GM21737 (cell line): Measurements from ENCODE around the gene KISS1.

Source experiments
- ATAC-seq: cut with Tn5 transposase; IDR thresholded peaks from one replicate; pipeline ENCODE4 v1.9.1; 2021; ENCODE audit warnings: mild to moderate bottlenecking, moderate library complexity; ENCODE audit not compliant: unreplicated experiment

Gene KISS1

DNA sequence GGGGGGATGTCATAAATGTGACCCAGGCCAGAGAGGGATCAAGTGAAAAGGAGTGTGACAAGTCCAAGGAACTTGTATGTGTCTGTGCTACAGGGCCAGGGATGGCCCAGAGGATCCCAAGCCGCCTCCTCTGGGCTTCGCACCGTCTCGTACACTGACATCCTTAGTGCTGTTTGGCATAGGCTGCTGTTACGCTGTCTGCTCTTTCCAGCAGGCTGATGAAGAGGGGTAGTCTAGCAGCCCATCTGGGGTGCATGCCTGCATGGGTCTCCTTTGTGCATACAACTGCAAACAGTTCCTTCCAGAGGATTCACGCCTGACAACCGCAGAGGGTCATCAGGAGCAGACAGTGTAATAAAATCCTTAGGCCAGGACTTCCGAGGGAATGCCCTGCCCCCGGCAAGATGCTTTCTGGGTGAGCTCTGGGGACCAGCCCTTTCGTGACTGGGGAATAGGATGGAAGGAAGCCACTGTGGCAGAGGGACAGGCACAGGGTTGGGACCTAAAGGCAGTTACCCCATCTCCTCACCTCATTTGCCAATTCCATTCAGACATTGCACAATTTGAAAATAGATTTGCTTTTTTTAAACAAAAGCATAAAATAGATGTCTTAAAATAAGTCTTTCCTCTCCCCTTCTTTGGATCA, 23.8 kb upstream of the KISS1 start:
- ATAC-seq, result no peak

DNA sequence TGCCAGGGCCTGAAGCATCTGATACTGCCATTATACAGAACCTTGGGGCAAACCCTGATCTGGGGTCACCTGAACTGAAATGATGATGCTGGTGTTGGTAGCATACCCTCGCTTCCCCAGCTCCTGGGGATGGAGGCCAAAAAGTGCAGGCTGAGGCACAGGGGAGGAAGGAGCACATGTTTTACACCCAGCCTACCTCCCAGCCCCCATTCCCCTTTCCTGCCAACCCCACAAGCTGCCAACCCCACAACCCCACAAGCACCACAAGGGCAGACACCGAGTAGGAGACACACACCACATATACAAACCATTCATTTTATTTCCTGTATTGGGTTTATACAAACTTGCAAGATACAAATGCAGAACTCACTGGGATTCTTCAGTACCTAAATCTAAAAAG, 22.3 kb upstream of the KISS1 start:
- no peak for ATAC-seq

DNA sequence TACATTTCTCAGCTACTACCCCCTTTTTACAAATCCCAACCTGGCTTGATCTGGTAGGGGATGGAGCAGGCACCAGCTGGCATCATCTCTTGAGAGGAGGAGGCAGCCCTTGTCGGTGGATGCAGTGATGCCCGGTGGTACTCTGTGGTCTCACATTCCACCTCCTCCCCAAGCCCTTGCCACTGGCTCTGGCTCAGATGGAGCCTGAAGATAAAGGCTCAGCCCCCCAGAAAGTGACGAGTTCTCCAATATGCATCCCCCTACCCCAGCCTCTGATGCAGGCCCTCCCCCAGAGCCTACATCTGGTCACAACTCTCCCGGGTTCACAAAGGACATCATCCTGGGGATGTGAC, 21.3 kb upstream of the KISS1 start:
- ATAC-seq, result no peak

DNA sequence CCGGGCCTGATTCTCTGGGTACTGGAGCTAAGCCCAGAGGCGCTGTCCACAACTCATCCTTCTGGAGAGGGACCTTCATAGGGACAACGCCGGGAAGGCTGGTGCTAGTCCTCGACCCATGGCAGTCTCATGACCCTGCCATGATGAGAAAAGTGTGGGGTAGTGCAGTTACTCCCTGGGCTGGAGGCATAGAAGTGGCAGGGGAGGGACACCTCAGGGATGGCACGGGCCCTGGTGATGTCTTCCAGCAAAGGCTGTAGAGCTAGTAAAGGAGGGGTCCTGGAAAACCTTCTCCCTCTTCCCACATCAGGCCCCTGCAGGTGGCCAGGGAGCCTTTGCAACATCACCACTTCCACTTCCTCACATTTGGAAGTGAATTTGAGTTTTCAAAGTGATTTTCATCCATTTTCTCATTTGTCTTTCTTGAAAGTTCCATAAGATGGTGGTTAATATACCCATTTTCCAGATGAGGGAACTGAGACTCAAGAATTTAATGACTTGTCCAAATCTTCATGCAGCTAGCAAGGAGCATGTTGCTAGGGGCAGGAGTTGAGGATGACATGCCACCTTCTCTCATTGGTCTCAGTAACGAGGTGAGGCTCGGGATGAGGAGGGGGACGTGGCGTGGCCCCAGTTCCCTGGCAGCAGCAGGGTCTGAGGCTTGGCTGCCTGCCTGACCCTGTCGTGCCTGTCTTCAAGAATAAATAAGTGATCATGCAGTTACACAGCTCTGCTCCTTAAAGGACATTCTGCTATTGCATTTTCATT, 20.8 kb upstream of the KISS1 start:
- no peak for ATAC-seq

DNA sequence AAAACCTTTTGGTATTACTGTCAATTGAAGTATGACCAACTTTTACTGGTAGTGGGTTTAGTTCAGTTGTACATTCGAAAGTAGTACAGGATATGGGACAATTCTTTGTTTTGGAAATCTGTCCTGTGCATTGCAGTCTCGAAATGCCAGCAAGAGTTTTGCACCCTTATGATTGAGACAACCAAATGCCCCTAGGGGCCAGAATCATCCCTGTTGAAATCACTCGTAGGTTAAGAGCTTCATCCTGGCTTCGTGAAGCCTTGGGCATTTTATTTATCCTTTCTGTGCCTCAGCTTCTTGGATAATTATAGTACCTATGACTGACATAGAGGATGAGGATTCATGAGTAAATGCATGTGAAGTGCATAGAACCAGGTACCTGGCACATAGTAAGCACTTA, 19.9 kb upstream of the KISS1 start:
- ATAC-seq, result no peak

DNA sequence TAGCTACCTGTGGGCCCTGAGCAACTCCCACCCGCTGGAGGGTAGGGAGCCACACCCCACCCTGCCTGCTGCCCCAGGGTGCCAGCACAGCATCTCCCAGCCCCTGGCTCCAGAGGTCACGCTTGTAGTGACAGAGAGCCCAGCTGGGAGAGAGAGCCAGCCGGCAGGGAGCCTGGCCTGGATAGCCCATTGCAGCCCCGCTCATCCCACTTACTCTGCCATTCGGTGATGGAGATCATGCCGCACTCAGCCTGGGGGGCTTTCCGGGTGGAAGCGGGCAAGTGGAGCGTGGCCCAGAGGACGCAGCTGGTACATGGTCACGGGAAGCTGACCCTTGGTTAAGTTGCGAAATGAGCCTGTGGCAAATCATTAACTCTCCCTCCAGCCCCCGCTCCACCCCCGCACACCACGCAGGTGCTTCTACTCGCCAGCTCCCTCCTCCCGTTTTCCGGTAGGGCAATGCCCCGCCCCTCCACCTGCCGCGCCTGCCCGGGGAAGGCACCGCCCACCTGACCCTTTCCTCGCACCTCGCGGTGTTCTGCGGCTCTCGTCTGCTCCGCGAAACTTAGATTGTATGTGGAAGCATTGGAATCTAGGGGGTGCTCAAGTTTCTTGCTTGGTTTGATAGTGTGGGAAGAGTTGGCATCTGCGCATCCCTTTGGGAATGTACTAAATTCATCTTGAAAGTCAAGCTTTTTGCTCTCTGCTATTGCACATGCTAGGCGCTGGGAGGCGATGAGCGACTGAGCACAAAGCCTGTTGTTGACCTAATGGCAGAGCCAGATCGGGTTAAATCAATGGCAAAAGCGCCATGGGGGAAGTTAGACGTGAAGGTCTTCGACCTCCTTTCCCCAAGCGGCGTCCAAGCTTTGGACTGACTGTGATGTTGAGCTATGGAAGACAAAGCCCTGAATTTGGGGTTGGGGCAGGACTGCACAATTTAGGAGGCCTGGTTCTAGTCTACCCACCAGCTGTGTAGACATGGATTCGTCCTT, 17.7 kb upstream of the KISS1 start, which contains the start of gene GOLT1A:
Gene GOLT1A, minus strand, starts transcription at position 321 of the 995 bp plus-strand sequence. Its CDS starts 82 bp downstream, at position 239.
- peak; percentile 70 for ATAC-seq

DNA sequence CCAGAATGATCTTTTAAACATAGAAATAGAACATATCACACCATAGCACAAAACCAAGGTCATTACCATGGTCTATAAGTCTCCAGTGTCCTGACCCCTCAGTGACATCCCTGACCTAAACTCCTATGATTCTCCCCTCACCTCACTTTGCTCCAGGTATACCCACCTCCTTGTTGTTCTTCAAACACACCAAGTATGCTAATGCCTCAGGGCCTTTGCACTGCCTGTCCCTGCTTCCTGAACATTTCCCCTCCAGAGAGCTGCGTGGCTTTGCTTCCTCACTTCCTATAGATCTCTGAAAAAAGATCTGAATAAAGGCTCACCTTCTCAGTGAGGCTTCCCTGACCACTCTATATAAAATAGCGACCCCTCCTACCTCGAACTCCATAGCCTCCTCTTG, 16.4 kb upstream of the KISS1 start:
- ATAC-seq, result no peak

DNA sequence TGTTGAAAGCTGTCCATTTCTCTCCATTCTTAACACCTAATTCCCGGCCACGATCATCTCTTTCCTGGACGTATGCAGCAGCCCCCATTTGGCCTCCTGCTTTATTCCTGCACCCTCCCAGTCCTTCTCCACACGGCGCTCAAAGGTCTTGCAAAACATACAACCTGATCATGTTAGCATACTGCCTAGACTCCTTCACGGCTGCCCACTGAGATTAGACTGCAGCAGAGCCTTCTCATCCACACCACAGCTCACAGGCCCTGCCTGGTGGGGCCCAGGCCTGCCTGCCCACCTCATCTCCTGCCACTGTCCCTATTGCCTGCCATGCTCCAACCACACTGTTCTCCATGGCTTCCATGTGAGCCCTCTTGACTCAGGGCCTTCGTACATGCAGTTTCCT, 14.8 kb upstream of the KISS1 start:
- ATAC-seq, result no peak

DNA sequence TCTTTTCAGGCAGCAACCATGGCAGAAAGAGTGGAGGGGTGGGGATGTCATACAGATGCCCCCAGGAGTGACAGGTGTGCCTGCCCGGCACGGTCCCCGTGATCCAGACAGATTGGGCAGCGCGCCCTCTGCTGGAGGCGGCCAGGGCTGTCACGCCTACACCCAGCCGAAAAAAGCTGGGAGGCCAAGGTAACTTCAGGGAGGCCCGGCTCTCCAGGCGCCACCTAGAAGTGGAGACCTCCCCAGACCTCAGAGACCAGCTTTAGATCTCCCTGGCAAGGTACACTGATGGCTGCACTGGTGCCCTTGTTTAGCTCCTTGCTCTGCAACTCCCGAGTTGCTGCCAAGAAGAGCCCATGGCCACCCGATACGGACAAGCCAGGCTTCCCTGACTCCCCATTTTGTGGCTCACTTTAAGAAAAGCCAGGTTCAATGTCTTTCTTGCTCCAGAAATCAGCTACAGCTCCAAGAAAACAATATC, 10.9 kb upstream of the KISS1 start:
- no peak for ATAC-seq

DNA sequence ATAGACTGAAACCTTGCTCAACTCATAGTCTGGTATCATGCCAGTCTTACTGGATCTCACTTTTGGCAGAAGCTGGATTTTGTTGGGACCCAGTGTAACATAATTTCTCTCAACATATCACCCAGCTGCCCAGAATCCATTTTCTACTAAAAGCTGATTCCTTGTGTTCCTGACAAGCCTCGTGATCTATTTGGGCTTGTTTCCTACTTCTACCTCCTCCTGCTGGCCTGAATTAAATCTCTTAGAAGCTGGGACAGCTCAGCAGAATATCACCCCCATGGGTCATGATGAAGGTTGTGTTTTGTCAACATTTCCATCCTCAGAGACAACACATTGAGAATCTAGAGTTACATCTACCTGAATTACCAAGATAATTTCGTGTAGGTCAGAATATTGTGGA, 9.8 kb upstream of the KISS1 start:
- ATAC-seq, result no peak

DNA sequence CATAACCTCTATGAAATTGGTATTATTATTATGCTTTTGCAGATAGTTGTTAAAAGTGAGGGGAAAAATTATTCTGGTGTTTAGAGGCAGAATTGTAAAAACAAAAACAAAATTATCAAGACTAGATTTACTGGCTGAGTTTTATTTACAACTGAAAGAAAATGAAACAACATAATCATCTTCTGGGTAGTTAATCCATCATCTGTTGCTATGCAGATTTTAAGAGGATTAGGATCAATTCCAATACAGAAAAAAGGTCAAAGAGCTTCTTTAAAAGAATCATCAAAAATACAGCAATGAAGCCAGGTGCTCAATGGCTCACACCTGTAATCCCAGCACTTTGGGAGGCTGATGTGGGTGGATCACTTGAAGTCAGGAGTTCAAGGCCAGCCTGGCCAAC, 9.2 kb upstream of the KISS1 start:
- no peak for ATAC-seq

DNA sequence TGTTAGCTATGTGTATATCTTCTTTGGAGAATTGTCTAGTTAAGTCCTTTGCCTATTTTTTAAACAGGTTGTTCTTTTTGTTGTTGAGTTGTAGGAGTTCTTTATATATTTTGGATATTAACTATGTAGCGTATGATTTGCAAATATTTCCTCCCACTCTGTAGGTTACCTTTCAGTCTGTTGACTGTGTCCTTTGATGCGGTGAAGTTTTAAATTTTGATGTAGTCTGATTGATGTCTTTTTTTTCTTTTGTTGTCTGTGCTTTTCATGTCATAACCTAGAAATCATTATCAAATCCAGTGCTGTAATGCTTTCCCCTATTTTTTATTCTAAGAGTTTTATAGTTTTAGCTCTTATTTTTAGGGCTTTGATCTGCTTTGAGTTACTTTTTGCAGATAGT, 8.7 kb upstream of the KISS1 start:
- no peak for ATAC-seq

DNA sequence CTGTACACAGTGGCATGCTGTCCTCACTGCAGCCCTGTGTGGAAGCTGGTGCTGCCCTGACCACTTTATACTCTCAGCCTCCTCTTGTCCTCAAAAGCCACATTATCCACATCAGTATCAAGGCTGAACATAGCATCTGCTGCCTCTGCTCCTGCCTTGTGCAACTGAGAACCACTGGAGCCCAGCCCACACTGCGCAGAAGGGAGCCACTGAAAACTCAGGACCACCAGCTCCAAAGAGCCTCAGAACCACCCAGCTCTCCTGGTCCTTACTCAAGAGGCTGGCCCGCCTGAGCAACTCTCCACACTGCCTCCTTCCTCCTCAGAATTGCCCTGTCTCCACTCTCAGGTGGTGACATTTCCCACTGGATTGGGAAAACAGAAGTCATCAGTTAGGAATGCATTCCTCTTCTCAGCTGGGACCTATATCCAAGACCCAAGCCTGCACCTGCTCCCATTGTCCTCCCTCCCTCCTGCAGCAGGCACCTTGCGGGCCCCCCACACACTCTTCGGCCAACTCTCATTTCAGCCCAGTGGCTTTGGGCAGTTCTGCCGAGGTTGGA, 7.0 kb upstream of the KISS1 start:
- ATAC-seq, result no peak

DNA sequence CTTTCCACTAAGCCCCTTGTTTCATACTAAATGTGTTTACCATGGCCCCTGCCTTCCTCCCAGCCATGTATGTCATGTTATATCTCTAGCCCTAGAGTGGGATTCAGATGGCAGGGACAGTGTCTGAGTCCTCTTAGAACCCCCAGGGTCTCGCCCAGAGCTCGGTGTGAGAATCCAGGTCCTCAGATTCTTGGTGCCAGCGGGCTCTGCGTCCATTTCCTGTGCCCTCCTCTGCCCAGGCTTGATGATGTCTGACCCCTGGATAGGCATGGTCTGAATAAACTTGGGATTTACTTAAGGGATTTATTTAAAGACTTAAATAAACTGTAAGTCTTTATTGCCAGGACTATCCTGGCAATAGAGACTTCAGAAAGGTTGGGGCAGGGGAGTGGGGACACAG, 6.2 kb upstream of the KISS1 start:
- no peak for ATAC-seq

DNA sequence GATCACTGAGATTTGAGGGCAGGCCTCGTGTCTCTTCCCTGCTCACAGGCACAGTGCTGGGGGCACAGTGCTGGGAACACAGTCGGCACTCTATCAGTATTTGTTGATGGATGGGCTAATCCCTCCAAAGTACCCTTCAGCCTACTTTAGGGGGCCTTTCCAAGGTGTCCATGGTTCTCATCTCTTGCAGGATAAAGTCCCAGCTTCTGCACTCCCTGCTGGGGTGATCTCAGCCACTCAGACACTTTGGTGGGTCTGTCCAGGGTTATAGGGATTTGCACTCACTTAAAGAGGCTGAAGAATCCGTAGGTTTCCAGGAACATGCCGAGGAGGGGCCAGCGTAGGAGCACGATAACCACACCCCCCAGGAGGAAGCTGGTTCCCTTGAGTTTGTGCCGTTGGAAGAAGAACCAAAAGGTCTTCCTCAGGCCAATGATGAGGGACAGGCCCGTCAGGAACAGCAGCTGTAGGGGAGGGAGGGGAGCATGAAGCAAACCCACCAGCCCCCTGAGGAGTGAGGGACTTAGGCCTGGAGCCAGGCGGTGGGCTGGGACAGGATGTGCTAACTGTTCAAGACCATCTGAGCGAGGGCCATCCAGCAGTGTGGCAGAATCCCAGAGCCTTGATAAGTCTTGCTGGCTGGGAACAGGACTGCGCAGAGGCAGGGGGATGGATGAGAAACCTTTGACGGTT, 5.2 kb upstream of the KISS1 start:
- no peak for ATAC-seq

DNA sequence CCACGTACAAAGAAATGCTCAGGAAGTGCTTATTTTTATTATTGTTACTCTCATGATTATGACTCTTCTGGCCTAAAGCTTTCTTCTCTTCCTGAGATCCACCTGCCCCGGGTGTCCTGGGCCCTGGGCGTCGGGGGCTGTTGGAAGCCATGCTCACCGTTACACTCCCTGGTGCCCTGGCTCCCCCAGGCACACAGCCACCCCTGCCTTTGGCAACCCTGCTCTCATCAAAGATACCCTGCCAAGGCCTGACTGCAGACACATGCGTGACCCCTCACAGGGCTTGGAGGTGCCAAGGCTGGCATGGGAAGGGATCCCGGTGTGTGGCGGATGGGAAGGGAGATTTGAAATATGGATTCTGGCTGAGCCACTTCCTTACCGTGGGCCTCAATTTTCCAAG, 3.3 kb upstream of the KISS1 start:
- ATAC-seq, result no peak

DNA sequence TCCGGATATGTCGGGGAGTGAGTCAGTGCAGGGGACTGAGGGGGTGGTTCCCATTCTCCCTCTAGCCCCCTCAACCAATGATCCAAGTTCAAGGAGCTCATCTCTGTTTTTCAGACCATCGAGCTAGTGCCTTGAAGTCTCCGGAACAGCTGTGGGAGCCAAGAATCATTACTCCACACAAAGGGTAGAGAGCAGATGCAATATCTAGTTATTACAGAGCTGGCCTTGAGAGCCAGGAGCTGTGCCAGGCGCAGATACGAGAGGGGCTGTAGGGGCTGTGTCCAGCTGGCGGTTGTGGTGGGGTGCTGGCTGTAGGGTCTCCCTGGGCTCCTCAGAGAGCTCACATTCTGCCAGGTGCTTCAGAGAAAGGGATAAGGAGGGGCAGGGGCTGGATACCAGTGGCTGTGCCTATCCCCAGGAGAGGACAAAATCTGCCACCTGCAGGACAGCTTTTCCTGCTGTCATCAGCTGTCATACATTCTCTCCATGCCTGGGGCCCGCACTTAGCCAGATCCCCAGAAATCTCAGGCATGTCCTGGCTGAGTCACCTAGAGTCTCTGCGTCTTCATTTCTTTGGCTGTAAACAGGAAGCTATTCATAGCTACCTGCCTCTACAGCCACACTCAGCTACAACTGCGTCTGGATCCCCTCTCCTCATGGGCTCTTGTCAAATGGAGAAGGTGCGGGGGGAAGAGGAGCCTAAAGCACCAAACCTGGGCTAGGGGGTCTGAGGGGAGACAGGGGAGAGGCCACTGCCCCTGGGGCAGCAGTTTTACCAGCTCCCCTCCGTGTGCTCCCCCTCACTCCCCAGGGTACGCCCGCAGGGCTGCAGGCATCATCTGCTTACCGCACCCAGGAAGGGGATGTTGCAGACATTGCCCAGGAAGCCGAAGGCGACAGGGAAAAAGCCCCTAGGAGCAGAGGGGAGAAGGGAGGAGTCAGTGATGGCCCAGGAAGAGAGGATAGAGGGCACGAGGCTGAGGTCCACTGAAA, 2.4 kb upstream of the KISS1 start:
- ATAC-seq, result no peak

DNA sequence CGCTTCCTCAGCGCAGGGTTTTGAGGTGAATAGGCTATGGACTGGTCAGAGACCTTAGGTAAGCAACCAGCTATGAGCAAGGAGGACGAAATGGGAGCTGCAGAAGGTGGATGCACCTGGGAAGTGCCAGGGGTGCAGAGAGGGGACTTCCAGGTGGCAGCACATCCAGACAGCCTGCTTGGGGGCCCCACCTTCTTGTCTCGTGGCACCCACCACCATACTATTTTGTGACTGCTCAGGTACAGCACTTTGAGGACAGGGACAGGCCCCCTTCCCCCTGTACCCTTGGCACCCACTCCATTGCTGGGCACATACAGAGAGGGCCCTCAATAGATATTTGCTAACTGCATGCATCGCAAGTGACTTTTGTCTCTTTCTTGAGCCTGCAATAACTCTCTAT, 777 bp upstream of the KISS1 start:
- no peak for ATAC-seq

DNA sequence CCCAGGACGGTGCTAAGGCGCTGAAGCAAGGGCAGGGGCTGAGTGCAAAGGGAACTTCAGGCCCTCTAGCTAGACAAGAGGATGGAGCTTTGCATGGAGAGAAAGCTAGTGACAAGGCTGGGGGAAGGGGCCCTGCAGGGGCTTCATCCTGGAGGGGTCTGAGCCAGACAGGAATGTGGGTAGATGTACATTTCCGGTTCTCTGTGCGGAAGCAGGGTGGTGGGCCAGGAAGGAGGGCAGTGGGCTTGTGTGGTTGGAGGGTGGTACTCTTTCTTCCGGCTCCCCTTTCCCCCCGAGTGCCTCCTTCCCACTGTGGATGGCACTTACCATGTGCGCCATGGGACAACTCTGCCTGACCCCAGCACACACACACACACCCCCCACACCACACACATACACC, 1.5 kb downstream of the KISS1 start:
- ATAC-seq, result no peak
